Dendritic cell treated with granulocyte-macrophage colony-stimulating factor and Interleukin-4, amounts not matched to agents 40 ng/mL and 50 ng/mL, for 4 days (primary cell): Measurements from ENCODE around the gene PLAGL2.

Source experiments
- H3K27ac Mint-ChIP-seq: one replicate; pipeline ENCODE4 v1.8.0; 2022; ENCODE audit warnings: mild to moderate bottlenecking, mixed read lengths
- H3K27me3 Mint-ChIP-seq: one replicate; pipeline ENCODE4 v1.8.0; 2022; ENCODE audit warnings: mild to moderate bottlenecking, mixed read lengths
- H3K36me3 Mint-ChIP-seq: one replicate; pipeline ENCODE4 v1.8.0; 2022; ENCODE audit warnings: low read depth, mixed read lengths
- H3K4me1 Mint-ChIP-seq: one replicate; pipeline ENCODE4 v1.8.0; 2022; ENCODE audit warnings: low read depth, mixed read lengths
- H3K4me3 Mint-ChIP-seq: one replicate; pipeline ENCODE4 v1.8.0; 2022; ENCODE audit warnings: mild to moderate bottlenecking, moderate library complexity, mixed read lengths
- H3K9me3 Mint-ChIP-seq: one replicate; pipeline ENCODE4 v1.8.0; 2022; ENCODE audit warnings: mixed read lengths
- intact Hi-C: fragments of 100-400 bp; cut with micrococcal nuclease; formaldehyde crosslinking; loops from one replicate; pipeline ENCODE4 v1.15.0; 2022

Gene PLAGL2

GRCh38 chr20:32236819-32237218 lies 29.3 kb upstream of the PLAGL2 start:
- Mint-ChIP-seq H3K4me3 (no peak overlapping the region), H3K9me3 (no peaks in the 10 kb centered on the region), H3K4me1 (peaks cover 54% of the 10 kb centered on the region), H3K27me3 (no peaks in the 10 kb centered on the region), H3K27ac (no peak overlapping the region), H3K36me3 (peaks cover 45% of the 10 kb centered on the region)
- intact Hi-C loops: no loop called here

GRCh38 chr20:32236048-32236533 lies 28.5 kb upstream of the PLAGL2 start:
- intact Hi-C loops: no loop called here
- Mint-ChIP-seq H3K27ac (no peak overlapping the region), H3K4me3 (no peak overlapping the region), H3K9me3 (no peaks in the 10 kb centered on the region), H3K4me1 (peaks cover 58% of the 10 kb centered on the region), H3K36me3 (peaks cover 50% of the 10 kb centered on the region), H3K27me3 (no peaks in the 10 kb centered on the region)

- Mint-ChIP-seq H3K9me3 (no peaks in the 10 kb centered on the region), H3K36me3 (peaks cover 56% of the 10 kb centered on the region), H3K27me3 (no peaks in the 10 kb centered on the region), H3K4me3 (no peak overlapping the region), H3K4me1 (peaks cover 61% of the 10 kb centered on the region), H3K27ac (no peak overlapping the region)
- intact Hi-C loops: no loop called here
These were observed 27.9 kb upstream of the PLAGL2 start for GRCh38 chr20:32235331-32236047.

- H3K4me1 Mint-ChIP-seq: peaks cover 49% of the 10 kb centered on the region
- H3K27me3 Mint-ChIP-seq: no peaks in the 10 kb centered on the region
- intact Hi-C loops: no loop called here
- no peak overlapping the region for H3K27ac Mint-ChIP-seq
- H3K9me3 Mint-ChIP-seq: no peaks in the 10 kb centered on the region
- H3K4me3 Mint-ChIP-seq: no peak overlapping the region
- peaks cover 68% of the 10 kb centered on the region for H3K36me3 Mint-ChIP-seq
These were observed 26.7 kb upstream of the PLAGL2 start for GRCh38 chr20:32234135-32234808.

GRCh38 chr20:32233286-32233685 lies 25.7 kb upstream of the PLAGL2 start:
- H3K36me3 Mint-ChIP-seq: peaks cover 73% of the 10 kb centered on the region
- H3K27me3 Mint-ChIP-seq: no peaks in the 10 kb centered on the region
- intact Hi-C loops: no loop called here
- H3K4me3 Mint-ChIP-seq: no peak overlapping the region
- H3K27ac Mint-ChIP-seq: peak overlapping the region; percentile 78
- no peaks in the 10 kb centered on the region for H3K9me3 Mint-ChIP-seq
- peaks cover 48% of the 10 kb centered on the region for H3K4me1 Mint-ChIP-seq

GRCh38 chr20:32232326-32232886 lies 24.9 kb upstream of the PLAGL2 start:
- Mint-ChIP-seq H3K27me3 (no peaks in the 10 kb centered on the region), H3K4me1 (peaks cover 57% of the 10 kb centered on the region), H3K36me3 (peaks cover 74% of the 10 kb centered on the region), H3K4me3 (no peak overlapping the region), H3K9me3 (no peaks in the 10 kb centered on the region), H3K27ac (peak overlapping the region; percentile 78)
- intact Hi-C loops: no loop called here

GRCh38 chr20:32231847-32232246 lies 24.3 kb upstream of the PLAGL2 start:
- Mint-ChIP-seq H3K4me1 (peaks cover 63% of the 10 kb centered on the region), H3K27ac (peak overlapping the region; percentile 78), H3K27me3 (no peaks in the 10 kb centered on the region), H3K4me3 (peak overlapping the region; percentile 47), H3K9me3 (no peaks in the 10 kb centered on the region), H3K36me3 (peaks cover 69% of the 10 kb centered on the region)
- intact Hi-C loops: no loop called here

GRCh38 chr20:32231245-32231644 lies 23.7 kb upstream of the PLAGL2 start:
- Mint-ChIP-seq H3K4me3 (no peak overlapping the region), H3K36me3 (peaks cover 66% of the 10 kb centered on the region), H3K27ac (peak overlapping the region; percentile 78), H3K4me1 (peaks cover 69% of the 10 kb centered on the region), H3K9me3 (no peaks in the 10 kb centered on the region), H3K27me3 (no peaks in the 10 kb centered on the region)
- intact Hi-C loops: no loop called here

- peaks cover 65% of the 10 kb centered on the region for H3K36me3 Mint-ChIP-seq
- H3K9me3 Mint-ChIP-seq: no peaks in the 10 kb centered on the region
- H3K27me3 Mint-ChIP-seq: no peaks in the 10 kb centered on the region
- intact Hi-C loops: no loop called here
- no peak overlapping the region for H3K4me3 Mint-ChIP-seq
- H3K27ac Mint-ChIP-seq: no peak overlapping the region
- peaks cover 69% of the 10 kb centered on the region for H3K4me1 Mint-ChIP-seq
These were observed 23.2 kb upstream of the PLAGL2 start for GRCh38 chr20:32230707-32231106.

- no peak overlapping the region for H3K4me3 Mint-ChIP-seq
- H3K36me3 Mint-ChIP-seq: peaks cover 64% of the 10 kb centered on the region
- intact Hi-C loops: no loop called here
These were observed 21.8 kb upstream of the PLAGL2 start for GRCh38 chr20:32229251-32229747.

GRCh38 chr20:32227744-32228688 lies 20.5 kb upstream of the PLAGL2 start:
- no peaks in the 10 kb centered on the region for H3K9me3 Mint-ChIP-seq
- H3K4me1 Mint-ChIP-seq: peaks cover 45% of the 10 kb centered on the region
- intact Hi-C loops: no loop called here
- peak overlapping the region; percentile 9 for H3K27ac Mint-ChIP-seq
- no peaks in the 10 kb centered on the region for H3K27me3 Mint-ChIP-seq
- H3K4me3 Mint-ChIP-seq: no peak overlapping the region
- peaks cover 69% of the 10 kb centered on the region for H3K36me3 Mint-ChIP-seq

More at GRCh38 chr20:32229251-32229747, 21.8 kb upstream of the PLAGL2 start:
- H3K27ac Mint-ChIP-seq: no peak overlapping the region
- peaks cover 58% of the 10 kb centered on the region for H3K4me1 Mint-ChIP-seq
- H3K9me3 Mint-ChIP-seq: no peaks in the 10 kb centered on the region
- H3K27me3 Mint-ChIP-seq: no peaks in the 10 kb centered on the region

- no peaks in the 10 kb centered on the region for H3K9me3 Mint-ChIP-seq
- H3K4me1 Mint-ChIP-seq: peaks cover 38% of the 10 kb centered on the region
- intact Hi-C loops: no loop called here
- no peak overlapping the region for H3K4me3 Mint-ChIP-seq
- H3K36me3 Mint-ChIP-seq: peaks cover 69% of the 10 kb centered on the region
- no peaks in the 10 kb centered on the region for H3K27me3 Mint-ChIP-seq
- no peak overlapping the region for H3K27ac Mint-ChIP-seq
These were observed 19.8 kb upstream of the PLAGL2 start for GRCh38 chr20:32227306-32227705.

GRCh38 chr20:32226391-32226790 lies 18.8 kb upstream of the PLAGL2 start:
- Mint-ChIP-seq H3K9me3 (no peaks in the 10 kb centered on the region), H3K4me3 (no peak overlapping the region), H3K27ac (no peak overlapping the region), H3K27me3 (no peaks in the 10 kb centered on the region), H3K36me3 (peaks cover 70% of the 10 kb centered on the region), H3K4me1 (peaks cover 32% of the 10 kb centered on the region)
- intact Hi-C loops: no loop called here
